NCI-H510A treated with DMSO at 0.1 percent for 48 hours (cell line): ENCODE data around the gene KRCC1.
"Not testable (repeated sequence)": the region's sequence is repeated elsewhere in the genome, so short reads cannot be mapped to it uniquely, and the experiment has no call there.

Experiments used
- DNase-seq: peaks from one replicate; lab custom pipeline; 2025; lab: John Stamatoyannopoulos, UW

Gene KRCC1

DNA sequence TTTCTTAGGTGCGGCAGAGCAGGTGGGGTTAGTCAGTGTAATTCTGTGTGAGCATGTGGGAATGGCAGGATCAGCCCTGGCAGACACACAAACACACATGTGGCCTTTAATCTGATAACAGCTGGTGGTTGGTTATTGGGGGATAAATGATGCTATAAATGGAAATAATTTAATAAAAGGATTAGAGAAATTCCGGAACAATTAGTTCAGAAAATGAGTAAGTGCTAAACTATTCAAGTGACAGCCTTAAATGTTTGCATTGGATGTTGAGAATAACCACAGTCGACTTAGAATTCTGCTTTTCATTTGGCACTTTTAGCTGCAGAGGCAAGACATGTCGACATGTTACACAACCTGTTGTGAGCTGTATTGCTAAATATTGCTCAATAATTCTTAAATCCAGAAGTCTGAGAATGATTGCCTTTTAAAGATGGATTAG, 19.3 kb upstream of the KRCC1 start:
- no peak for DNase-seq

DNA sequence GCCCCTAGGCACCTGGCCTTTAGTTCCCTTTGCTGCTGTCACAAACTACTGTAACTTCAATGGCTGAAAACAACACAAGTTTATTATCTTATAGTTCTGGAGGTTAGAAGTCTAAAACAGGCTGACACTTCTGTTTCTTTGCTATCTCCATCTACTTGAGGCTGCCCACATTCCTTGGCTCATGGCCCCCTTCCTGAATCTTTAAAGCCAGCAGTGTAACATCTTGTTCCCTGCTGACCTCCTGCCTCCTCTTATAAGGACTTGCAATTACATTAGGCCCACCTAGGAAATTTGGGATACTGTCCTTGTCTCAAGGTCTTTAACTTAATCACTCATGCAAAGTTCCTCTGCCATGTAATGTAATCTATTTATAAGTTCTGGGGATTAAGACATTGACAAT, 18.6 kb upstream of the KRCC1 start:
- no peak for DNase-seq

DNA sequence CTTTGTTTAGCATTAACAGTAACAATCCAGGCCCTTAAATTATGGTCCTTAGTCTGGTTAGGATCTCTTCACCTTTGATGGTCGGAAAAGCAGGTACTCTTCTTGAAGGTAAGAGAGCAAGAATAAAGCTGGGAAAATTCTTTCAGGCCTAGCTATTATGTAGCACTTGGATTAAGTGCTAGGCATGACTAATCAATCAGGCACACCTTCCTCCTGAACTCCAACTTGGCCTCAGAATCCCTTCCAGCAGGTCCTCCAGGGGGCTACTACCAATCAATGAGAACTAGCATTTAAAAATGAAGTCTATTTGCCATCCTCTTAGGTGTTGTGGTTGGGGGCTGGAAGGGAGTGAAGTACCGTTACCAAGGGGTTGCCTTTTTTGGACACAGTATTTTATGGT, 15.8 kb upstream of the KRCC1 start:
- DNase-seq = no peak

DNA sequence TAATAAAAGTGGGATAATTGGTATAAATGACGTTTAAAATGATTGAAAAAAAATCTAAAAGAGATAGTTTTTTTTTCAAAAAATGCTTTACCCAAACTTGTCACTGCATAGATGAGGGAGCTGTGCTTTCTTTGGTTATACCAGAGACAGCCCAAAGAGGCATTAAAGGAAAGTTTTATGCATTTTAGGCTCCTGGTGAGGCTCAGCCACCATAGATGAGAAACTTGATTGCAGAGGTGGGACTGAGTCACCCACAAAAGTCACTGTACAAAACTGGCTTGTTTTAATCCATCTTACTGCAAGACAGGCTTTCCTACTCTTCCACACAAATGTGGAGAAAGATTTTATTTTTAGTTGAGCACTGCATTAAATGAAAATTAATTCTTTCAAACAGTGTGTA, 14.5 kb upstream of the KRCC1 start:
- DNase-seq = no peak

DNA sequence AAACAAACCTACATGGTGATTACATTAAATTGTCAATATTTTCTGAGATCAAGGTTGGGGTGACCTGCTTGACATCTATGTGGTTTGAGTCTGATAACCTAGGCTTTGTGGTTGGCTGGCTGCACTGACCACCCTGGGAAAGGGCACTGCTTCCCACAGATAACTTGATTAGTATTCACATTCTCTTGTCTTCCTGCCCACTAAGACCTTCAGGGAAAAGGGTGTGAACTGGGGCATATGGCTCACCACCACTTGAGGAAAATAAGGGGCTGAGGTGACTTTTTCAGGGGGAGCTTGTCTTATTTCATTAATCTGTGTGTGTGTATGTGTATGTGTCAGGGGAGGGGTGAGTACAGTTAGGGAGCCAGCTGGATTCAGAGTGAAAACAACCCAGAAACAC, 13.5 kb upstream of the KRCC1 start:
- no peak for DNase-seq

DNA sequence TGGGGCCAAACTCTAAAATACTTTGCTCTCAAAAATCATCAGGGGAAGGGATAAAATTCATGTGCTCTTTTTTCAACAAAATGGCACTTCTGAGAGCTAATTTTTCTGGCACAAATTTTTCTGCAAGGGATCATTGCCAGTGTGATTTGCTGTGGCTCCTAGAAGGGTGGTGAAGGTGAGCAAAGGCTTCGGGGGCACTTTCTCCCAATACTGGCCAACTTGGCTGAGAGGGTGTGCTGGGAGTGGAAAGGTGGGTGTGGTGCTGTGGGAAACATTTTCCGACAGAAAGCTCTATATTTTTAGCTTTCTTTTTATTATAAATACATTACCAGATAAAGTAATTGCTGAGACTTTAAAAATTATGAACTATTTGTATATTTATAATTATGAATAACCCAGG, 12.5 kb upstream of the KRCC1 start:
- DNase-seq = no peak

DNA sequence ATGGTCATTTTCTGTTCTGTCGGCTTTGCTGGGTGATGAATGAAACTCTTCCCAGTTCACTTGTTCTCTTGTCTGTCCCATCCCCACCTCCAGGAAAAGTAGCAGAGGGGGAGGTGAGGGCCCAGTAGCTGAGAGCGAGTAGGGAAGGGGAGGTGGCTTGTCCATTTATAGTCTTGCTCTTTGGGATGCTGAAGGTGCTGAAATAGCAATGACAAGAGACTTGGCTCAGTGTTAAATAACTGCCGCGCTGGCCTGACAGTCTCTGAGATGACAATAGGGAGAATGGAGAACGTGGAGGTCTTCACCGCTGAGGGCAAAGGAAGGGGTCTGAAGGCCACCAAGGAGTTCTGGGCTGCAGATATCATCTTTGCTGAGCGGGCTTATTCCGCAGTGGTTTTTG, 12.0 kb upstream of the KRCC1 start, which contains the start of gene SMYD1:
TSS of gene SMYD1 (plus strand) at position 228 of the 400 bp plus-strand sequence. CDS start at position 268, 40 bp downstream.
- no peak for DNase-seq

DNA sequence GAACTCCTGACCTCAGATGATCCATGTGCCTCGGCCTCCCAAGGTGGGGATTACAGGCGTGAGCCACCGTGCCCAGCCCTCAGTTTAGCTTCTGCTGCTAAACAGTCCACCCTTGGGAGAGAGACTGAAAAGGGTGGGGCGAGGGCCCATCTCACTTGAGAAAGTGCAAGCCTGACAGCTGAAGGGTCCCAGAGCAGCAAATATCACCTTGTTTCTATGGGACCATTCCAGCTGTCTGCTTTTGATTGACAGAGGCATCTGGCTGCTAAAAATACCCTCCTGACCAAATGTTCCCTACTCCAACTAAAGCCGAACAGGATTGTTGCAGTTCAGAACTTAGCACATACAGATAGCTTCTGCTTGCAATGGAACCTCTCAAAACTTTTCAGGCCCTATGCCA, 11.6 kb upstream of the KRCC1 start:
- DNase-seq = no peak

DNA sequence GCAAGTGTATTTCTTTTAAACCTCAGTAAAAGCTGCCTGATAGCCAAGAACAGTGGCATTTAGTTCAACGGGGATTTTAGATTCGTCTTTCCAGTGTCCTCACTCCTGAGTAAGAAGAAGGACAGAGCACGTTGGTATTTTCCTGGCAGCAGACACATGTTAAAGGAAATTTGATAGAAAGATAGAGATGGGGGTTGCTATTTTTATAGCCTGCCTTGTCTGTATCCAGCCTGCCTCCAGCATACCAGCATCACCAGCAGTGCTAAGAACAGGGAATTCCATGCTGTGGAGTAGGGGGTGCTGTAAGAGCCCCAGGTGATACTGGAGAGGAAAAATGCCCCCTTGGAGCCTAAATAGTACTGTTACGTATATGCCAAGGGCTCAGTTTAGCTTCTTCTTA, 11.0 kb upstream of the KRCC1 start:
- DNase-seq = no peak

DNA sequence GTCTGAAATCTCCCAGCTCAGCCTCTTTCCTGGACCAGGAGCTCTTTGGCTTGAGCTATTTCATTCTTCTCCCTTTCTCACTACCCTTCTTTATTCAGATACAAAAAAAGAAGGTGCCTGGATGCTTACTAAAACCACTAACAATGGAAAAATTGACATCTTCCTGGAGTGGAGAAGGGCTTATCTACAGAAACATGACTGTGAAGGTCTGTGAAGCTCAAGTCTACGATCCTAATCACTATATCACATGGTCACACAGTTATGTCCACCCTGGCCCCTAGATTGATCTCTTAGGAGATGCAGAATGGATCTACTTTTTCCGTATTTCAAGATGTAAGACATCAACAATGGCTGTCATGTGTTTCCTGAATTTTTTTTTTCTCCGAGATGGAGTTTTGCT, 5.7 kb upstream of the KRCC1 start:
- DNase-seq = no peak

DNA sequence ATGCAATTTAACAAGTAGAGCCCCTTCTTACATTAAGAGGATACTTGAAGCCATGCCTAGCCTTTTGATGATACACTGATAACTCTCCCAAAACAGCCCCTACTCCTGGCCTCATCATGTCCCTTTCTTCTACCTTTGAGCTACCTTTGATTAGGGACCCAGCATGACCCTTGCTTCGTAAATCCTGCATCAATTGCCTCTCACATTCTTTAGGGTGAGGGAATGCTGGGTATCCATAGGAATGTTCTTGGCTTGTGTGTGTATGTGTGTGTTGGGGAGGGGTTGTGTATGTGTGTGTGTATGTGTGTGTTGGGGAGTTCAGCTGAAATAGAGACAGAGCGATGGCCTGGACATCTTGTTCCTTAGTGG, 5.3 kb upstream of the KRCC1 start:
- DNase-seq = no peak

DNA sequence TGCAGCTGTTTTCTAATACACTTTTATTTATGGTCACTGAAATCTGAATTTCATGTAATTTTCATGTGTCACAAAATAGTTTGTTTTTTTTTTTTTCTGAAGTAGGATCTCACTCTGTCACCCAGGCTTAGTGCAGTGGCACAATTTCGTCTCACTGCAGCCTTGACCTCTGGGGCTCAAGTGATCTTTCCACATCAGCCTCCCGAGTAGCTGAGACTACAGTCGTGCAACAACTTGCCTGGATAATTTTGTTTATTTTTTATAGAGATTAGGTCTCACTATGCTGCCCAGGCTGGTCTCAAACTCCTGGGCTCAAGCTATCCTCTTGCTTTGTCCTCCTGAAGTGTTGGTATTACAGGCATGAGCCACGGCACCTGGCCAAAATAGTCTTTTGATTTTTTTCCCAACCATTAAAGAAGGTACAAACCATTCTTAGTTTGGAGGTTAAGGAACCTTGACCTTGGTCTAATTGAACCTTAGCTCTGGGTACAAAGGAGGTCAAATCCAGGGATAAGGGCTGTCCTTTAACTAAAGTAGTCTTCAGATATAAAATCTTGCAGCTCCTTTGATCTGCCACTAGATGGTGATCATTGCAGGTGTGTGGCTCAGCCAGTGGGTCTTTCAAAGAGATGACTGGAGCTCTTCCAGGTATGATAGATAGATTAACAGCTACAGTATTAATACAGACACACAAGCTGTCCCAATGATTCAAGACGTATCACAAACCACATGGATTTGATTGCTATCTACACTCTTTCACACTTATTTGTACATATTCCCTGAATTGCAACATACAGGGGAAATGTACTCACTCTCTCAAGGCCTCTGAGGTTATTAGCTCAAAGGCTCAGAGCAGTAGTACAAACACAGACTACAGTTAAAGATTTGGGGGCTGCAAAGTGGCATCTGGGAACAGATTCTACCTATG, 4.7 kb upstream of the KRCC1 start:
- peak; percentile 1 for DNase-seq

DNA sequence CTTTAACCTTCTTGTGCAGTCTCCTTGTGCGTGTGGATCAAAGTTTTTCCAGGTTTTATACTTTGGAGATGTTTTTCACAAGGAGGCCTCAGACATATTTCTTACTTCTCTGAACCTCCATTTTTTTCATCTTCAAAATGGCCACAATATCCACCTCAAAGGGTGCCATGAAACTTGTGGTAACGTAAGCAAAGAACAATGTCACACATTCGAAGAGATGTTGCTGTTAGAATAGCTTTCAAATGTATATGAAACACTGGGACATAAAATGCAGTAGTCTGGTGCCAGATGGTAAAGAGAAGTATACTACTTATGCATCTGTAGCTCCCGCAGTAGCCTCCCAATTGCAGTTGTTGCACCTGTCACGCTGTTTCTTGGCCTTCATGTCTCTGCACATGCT, 2.6 kb upstream of the KRCC1 start:
- no peak for DNase-seq

DNA sequence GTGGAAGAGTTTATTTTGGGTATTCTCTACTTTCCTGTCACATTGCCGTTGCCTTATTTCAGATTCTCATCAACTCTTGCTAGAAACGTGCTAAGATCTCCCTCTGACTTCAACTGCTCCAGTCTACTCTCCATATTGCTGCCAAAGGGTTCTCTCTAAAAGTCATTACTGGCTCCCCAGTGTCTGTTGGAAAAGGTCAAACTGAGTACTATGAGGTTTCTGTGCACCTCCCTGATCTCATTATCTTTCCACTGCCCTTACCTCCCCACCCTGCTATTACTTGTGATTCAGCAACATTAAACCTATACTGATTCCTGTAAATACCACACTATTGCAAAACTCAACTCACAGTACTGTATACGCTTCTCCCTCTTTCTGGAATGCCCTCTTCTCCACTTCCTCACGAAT, 1.9 kb upstream of the KRCC1 start:
- DNase-seq = no peak

DNA sequence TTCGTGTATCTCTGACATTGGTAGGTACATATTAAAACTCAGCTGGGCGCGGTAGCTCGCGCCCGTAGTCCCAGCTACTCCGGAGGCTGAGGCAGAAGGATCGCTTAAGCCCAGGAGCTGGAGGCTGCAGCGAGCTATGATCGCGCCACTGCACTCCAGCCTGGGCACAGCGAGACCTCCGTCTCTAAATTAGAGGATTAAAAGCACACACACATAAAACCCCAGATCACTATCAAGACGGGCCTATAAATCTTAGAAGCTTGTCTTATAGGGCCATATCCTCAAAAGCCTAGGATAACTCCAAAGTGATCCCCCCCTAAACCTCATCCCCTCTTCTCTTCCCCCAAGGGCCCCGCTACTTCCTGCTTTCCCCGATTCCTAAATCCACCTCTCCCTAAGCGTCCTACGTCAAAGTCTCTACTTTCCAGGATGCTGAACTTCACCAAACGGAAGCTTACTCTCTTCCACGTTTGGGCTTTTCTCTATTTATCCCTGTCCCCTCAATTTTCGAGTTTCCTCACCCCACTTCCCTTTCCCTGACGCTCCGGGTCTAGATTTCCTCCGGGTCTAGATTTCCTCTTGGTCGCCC, 707 bp downstream of the KRCC1 start:
- no peak for DNase-seq

DNA sequence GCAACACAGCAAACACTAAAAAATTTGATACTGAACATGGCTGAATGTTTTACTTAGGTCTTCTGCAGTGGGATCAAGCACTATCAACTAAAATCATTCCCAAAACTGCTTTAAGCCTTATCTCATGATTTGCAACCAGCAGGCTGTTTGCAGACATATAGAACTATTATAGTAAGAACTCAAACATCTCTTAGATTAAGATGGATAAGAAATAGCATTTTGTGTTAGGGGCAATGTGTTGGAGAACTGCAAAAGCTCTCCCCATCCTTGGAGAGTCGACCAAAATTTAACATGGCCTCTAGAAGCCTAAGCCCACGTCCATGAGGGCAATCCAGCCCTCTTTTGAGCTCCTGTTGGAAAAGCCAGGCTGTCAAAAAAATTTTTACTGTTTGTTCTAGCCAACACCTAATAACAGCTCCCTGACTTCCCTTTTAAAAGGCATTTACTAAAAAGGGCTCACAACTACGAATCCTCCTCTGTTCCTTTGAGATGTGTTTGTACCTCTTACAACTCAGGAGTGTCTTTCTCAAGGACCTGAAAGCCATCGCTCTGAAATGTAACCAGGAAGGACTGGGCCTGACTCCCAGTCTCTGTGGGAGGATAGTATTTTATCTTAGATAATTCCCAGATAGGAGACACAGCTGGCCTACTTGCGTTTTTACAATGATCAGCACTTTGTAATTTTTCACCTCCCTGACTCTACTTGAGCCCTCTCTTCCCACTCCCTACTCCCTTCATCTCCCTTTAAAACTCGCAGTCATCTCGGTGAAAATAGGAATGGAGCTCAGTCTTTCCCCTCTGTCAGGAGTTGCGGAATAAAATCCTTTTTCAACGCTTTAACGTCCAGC, 1.4 kb downstream of the KRCC1 start:
- DNase-seq = no peak

DNA sequence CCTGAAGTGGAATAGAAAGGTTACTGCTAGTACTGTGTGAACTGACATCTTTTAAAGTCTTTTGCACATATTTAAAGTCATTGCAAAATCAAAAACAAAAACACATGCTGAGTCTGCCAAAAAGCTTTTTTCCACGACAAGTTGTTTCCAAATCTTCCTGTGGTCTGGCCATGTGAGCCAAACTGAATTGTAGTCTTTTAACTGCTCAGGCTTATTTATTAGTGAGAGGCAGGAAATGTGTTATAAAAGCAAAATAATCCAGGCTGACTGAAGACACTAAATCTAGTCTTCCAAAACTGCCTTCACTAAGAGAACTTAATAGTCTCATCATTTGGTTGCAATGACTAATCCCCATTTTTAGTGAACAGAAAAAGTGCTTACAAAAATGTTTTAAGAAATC, 2.3 kb downstream of the KRCC1 start:
- no peak for DNase-seq

DNA sequence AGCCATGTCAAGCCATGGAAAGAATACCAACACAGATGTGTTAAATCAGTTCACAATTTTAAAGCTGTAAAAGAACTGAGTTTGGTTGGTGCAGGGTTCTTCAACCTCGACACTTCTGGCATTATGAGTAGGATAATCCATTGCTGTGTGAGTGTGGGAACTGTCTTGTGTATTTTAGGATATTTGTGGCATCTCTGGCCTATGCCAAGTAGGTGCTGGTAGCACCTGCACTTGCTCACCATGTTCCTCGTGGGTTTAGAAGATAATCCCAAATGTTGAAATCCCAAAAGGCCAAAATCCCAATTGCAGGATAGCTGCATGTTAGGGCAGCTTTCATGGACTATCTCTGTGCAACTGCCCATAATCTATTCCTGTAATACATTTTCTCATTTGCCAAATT, 3.8 kb downstream of the KRCC1 start:
- no peak for DNase-seq

DNA sequence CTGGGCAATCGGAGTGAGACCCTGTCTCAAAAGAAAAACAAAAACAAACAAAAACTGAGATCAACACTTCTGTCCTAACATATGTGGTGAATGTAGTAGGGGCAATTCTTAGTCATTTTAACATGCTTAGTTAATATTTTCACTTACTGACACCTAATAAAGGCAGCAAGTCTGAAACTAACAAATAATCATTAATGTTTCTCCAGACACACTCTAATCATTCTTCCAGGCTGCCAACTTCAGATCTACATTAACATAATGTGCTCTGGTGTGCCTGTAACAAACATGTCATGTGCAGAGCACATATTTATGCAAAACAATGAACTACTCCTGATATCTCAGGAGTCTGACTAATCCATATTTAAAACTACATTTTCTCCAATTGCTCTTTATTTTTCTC, 6.0 kb downstream of the KRCC1 start:
- DNase-seq = no peak

DNA sequence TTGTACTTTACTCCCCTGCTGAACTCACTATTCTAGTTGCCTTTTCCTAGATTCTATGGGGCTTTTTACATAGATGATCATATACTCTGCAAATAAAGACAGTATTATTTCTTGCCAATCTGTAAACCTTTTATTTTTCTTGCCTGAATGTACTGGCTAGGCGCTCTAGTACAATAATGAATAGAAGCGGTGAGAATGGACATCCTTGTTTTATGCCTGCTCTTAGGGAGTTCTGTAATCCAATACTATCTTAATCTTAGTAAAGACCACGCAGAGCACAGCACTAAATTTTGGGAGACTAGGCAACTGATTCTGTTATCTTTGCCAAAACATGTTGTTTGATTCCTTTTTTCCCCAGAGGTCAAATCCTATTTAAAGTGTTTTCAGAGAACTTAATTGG, 7.0 kb downstream of the KRCC1 start:
- DNase-seq = no peak

DNA sequence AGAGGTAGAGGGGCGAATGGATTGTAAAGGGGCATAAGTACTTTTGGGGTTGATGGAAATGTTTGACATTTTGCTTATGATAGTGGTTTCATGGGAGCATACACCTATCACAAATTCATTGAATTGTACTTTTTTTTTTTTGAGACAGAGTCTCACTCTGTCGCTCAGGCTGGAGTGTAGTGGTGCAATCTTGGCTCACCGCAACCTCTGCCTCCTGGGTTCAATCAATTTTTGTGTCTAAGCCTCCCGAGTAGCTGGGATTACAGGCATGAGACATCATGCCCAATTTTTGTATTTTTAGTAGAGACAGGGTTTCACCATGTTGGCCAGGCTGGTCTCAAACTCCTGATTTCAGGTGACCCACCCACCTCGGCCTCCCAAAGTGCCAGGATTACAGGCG, 10.0 kb downstream of the KRCC1 start:
- not testable (repeated sequence) for DNase-seq

DNA sequence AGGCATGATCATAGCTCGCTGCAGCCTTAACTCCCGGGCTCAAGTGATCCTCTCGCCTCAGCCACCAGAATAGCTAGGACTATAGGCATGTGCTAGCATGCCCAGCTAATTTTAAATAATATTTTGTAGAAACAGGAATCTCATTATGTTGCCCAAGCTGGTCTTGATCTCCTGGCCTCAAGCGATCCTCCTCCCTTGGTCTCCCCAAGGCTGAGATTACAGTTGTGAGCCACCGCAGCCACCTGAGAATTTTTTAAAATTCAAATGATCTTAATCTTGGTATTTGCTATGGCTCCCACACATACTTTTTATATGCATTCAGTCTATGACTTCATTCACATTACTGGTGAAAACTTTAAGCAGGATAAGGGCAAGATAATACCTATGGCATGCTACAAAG, 13.1 kb downstream of the KRCC1 start:
- DNase-seq = no peak
